Stomach (tissue), 4 donors: ENCODE results near the gene EML5.

Experiments
- CTCF ChIP-seq, 7 experiments: fragments of 450-650 bp in 4 of 7; fragments of 200-600 bp in 3 of 7; sonication (generic) in 3 of 7; IDR thresholded peaks; one replicate each; pipeline ENCODE4 v1.5.1; 2016 to 2019; ENCODE audit warnings: antibody characterized with exemption in 7 of 7, control low read depth in 2 of 7, mild to moderate bottlenecking in 1 of 7
- EP300 ChIP-seq: sonication (generic); formaldehyde crosslinking; IDR thresholded peaks from one replicate; pipeline ENCODE4 v1.6.1; 2017; ENCODE audit warnings: antibody characterized with exemption
- POLR2AphosphoS5 ChIP-seq, 3 donors: sonication (generic); formaldehyde crosslinking; IDR thresholded peaks; one replicate each; pipeline ENCODE4 v1.6.1; 2016; ENCODE audit warnings: antibody characterized with exemption in 3 of 3

GRCh38 chr14:88572117-88572516 is 220.6 kb downstream of the EML5 start:
- TF ChIP-seq CTCF (IDR thresholded peaks at IDR 0.05) (no peak), EP300 (no peak), POLR2AphosphoS5 (IDR thresholded peaks at IDR 0.05) (no peak)
